HG02642 (cell line): ENCODE measurements around the gene GRIN2A.

Experiments
- ATAC-seq: cut with Tn5 transposase; IDR thresholded peaks from one replicate; pipeline ENCODE4 v1.9.1; 2021; ENCODE audit warnings: mild to moderate bottlenecking; ENCODE audit not compliant: unreplicated experiment, poor library complexity

GRIN2A gene

DNA sequence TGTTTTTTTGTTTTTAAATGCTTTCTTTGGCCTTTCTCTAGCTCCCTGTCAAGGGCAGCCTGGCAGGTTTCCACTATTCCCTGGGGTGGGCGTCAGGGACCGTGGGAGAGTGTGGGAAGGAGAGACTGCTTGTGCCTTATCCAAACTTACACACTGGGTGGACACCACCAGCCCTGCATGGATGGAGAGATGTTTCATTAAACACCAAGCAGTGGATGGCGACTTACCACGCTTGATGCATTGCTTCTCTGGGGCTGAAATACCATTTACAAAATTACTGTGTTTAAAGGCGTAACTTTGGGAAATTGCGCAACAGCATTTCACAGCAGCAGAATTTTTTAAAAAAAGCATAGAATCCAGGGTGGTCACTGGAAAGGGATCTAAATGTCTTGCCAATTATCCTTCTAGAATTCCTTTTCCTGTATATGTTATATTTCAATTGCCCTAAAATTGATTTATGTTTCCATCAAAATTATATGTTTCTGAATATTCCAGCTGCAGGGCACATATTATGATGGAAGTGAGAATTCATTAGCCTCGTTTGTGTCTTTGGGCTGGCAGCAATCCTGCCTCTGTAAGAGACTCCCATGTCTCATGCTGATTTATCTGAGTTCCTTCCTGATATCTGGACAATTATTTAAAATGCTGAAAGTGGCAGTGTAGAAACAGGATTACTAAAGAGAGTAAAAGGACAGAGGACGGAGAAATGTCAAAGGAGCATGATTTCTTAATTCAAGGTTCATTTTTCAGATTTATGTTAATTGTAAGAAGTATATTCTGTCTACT, 247.3 kb downstream of the GRIN2A start:
- no peak for ATAC-seq

DNA sequence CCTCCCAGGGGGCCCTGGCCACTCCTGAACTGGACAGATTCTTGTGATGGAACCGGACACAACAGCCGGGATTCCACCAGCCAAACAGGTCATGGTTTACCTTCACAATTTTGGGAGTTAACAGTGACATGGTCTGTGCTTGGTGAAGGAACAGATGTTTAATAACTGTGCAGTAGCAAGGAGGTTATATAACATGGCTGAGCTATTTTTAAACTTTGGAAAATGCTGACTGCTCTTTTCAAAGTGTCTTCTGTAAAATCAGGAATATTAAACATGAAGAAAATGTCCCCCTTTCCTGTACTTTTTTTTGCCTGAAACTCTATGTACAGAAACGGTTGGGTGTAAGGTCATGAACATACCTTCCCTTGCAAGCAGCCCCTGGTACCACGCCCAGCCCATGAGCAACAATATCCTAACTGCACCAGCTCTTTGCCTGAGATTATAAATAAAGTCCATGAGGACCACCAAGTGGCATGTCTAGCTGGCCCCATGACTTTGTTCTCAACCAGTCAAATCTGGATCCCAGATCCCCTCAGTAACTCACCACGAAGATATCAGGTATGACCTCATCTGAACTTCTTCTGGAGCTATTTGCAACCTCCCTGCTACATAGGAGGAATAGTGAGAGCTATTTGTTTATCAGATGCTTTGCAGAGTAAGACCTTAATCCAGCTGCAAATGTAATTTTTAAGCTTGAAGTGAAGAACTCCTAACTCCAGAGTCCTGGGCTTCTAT, 249.1 kb downstream of the GRIN2A start:
- ATAC-seq = no peak

DNA sequence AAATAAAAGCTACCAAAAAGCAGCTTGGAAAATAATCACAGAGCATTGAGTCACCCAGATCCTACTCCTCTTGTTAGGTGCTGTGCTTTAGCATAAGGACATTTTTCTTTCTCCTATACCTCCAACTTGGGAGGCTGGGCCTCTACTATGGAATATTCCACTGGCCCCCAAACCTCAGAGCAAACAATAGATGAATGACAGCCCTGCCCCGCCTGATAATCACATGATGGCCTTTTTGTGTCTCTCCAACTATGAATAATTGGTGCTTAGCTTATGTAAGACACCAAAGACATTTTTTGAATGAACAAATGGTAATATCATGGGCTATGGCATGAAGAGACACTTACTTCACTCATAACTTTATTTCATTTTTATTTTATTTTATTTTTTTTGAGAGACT, 250.2 kb downstream of the GRIN2A start:
- no peak for ATAC-seq

DNA sequence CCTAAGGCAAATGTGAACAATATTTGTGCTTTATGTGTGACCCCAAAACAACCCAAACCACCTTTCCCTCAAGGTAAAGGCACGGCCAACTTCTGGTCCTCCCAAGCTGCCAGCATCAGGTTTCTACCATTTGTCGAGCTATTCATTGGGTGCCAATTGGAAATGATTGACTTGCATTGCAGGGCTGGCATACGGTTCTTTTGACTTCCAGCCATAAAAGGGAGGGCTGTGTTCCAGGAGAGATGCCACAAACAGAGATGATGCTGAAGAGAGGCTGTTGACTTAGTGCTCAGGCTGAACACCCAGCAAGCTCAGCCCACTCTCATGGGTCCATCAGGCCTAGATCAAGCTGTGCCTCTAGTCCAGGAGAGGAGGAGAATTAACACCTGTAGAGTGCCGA, 252.4 kb downstream of the GRIN2A start:
- ATAC-seq = no peak

DNA sequence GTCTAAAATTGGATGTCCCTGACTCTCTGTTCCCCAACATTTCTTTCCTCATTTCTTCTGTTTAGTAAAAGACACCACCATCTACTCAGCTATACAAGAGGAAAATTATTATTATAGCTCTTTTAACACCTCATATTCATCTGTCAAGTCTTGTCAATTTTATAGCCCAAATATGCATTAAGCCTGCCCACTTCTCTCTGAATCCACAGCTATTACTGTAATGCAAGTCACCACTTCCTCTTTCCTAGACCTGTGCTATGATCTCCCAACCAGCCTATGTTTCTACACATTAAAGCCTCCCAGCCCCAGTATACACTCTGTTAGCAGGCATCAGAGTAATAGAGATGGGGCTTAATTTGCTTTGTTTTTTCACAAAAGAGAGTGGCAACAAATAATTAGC, 252.9 kb downstream of the GRIN2A start:
- no peak for ATAC-seq

DNA sequence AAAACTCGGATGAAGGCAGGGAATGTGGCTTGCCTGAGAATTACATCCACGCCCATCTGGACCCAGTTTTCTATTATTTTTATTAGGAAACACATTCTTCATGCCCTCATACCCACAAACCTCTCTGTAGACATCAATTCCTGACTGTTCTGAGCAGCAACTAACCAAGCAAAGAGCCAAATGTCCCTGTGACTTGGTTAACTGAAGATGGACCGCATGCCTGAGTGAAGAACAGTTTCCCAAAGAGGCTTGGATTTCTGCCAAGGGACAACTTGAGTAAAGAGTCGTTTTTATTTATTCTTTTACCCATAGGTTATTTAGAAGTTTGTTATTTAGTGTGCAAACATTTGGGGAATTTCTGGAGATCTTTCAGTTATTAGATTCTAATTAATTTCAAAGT, 259.8 kb downstream of the GRIN2A start:
- ATAC-seq = no peak

DNA sequence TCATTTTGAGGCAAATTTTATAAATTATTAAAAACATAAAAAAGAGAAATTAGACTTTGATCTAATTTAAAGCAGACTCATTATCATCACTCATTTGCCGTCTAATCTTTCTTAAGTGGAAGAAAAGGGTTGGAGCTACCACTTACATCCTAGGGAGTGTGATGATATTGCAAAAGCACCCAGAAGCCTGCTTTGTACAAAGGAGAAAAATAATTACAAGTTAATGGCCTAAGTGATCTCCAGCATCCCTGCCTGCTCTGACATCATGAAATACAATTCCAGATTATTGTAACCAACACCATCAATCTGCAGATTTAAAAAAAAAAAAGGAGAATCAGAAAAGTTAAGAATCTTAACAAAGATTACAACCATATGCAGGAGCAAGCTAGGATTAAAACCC, 260.2 kb downstream of the GRIN2A start:
- ATAC-seq = no peak

DNA sequence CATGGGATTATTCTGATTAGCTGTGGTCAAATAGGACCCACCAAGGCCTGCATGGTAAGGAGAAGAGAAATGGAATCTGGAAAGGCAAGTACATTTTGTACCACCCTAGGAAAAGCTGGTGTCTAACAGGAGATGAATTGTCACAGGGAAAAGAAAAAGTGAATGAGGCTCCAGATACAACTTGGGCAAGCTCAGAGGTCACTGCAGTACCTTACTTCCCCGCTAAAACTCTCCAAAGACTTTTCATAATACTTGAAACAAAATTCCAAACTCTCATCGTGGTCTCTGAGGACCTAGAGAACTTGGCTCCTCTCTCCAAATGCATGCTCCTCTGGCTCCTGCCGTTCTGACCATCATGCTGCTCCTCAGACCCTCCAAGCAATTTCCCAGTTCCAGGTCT, 262.8 kb downstream of the GRIN2A start:
- no peak for ATAC-seq

DNA sequence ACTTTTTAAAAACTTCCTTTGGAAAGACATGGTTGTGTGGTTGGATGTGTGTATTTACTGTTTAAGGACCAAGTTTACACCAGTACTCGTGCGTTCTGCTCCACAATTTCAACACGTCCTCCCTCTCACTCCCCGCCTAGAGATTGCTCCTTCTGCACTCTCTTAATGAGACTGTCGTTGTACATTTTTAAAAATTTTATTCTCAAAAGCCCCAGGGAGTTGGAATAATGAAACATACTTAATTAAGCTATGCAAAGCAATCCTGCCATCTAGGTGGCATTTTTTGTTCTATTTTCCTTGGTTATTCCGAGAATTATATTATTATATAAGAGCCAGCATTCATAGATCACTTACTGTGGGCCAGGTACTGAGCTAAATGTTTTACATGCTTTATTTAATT, 264.5 kb downstream of the GRIN2A start:
- no peak for ATAC-seq

DNA sequence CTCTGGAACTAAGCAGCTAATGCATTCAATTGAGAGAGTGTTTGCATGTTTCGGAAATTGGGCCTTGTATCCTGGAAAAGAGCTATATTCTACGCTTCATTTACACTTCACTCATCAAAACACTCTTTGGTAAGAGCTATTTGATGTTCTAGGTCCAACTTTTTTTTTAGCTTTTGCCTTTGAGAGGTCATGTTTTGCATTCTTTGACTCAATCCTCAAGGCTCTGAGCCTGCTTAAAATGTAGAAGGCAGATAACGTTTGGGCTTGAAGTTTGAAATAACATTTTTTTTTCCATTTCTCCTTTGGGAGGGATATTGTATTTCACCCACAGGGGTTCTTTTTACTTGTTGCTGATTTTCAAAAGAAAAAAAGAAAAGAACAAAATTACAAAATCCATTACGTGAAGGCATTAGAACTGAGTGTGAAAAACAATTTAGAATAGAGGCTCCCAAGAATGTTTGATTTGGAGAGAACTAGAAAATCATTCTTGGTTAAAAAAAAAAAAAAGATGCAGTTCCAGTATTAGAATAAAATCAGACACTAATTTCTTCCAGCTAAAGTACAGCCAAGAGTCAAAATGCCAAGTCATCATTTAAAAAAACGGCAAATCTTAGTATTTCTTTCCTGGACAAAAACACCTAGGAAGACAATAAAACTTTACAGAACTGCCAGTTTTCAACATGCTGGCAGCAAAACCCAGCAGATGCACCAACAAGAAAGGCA, 268.5 kb downstream of the GRIN2A start:
- no peak for ATAC-seq

DNA sequence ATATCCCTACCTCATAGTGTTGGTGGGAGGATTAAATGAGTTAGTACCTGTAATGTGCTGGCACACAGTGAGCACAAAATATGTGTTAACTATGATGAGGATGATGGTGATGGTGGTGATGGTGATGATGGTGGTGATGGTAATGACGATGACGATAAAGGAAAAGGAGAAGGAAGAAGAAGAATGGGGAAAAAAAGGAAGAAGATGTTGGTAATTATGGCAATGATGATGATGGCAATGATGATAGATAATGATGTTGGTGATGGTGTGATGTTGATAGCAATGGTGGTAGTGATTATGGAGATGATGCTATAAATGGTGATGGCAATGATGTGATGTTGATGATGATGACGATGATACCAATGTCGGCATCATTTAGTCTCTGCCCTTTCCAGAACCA, 270.2 kb downstream of the GRIN2A start:
- no peak for ATAC-seq

DNA sequence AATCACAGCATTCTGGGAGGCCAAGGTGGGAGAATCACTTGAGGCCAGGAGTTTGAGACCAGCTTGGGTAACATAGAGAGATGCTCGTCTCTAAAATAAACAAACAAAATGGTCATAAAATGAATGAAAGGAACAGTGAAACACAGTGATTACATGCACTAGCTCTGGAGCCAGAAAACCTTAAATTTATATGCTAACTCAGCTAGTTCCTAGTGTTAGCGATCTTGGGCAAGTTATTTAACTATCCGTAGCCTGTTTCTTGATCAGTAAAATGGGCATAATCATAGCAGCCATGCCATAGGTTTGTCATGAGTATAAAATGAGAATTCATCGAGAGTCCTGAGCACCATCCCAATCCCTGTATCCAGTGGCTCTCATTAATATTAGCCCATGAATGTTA, 271.0 kb downstream of the GRIN2A start:
- ATAC-seq = no peak

DNA sequence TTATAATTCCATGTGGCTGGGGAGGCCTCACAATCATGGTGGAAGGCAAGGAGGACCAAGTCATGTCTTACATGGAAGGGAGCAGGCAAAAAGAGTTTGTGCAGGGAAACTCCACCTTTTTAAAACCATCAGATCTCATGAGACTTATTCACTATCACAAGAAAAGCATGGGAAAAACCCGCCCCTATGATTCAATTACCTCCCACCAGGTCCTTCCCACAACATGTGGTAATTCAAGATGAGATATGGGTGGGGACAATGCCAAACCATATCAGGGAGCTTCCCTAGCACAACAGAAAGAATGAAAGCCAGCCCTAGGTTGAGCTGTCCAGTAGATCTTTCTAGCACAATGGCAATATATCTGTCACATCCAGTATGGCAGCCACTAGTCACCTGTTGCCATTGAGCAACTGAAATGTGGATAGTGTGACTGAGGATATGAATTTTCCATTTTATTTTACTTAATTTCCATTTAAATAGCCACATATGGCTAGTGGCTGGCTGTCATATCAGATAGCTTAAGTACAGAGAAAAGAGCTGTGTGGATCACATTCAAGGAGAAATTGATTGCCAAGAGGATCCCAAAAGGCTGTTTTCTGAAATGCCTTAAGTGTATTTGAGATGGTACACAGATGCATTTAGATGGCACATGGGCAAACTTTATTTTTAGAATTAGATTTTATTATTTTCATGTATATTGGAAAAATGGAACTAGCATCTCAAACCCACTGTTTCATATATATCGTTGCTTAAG, 273.0 kb downstream of the GRIN2A start:
- no peak for ATAC-seq

DNA sequence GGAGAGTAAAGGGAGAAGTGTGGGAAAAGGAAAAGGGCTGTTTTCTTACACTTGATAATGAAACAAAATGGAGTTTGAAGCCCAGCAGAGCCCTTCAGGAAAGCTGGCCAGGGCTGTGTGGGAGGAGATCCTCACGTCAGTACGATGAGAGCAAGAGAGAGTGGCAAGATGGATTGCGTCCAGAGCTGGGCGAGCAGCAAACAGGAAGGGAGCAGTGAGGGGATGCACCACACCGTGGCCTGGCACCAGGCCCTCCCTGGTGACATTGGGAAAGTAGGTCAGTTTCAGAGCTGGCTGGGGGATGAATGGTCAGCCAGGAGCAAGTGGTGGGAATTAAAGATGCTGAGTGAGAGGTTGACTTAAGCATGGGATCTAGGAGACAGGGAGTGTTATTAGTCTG, 273.6 kb downstream of the GRIN2A start:
- no peak for ATAC-seq

DNA sequence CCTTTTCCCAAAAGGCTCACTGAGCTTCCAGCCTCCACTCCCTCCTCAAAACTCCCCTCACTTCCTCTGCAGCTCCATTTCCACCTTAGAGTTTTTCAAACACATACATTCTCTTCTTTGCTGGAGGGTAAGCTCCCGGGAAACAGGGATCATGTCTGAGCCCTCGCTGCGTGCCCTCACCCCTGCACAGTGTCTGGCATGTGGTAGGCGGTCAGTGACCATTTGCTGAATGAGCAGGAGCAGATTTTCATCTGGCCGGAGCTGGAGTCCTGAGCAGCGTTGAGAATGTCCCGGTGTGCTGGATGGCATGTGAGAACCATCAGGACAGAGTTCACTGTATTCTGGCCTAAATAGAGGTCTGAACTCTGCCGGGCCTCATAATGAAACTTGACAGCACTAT, 274.5 kb downstream of the GRIN2A start:
- ATAC-seq = no peak

DNA sequence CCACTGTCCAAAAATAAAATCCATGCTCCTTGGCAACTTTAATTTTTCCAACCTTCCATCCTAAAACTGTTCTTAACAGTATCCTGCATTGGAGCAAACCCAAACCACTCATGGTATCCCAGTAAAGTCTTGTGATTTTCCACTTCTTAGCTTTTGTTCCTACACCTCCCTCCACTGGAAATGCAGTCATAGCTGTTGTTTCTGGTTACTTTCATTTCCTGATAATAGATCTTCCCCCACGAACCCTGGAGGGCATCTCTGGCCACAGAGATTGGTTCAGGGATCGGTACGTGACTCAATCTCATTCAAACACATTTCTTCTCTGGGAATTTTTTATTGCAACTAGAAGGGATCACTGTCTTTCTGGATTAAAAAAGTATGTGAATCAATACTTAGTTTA, 276.0 kb downstream of the GRIN2A start:
- ATAC-seq = no peak

DNA sequence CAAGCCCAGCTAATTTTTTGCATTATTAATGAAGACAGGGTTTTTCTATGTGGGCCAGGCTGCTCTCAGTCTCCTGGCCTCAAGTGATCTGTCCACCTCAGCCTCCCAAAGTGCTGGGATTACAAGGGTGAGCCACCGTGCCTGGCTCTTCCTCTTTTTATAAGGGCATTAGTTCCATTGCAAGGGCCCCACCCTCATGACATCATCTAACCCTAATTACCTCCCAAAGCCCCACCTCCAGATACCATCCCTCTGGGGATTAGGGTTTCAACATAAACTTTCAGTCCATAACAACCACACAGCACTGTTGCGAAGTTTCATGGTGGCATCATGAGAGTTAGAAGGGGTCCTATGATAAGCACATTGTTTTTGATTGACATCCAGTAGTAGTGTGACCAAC, 277.7 kb downstream of the GRIN2A start:
- ATAC-seq = no peak

DNA sequence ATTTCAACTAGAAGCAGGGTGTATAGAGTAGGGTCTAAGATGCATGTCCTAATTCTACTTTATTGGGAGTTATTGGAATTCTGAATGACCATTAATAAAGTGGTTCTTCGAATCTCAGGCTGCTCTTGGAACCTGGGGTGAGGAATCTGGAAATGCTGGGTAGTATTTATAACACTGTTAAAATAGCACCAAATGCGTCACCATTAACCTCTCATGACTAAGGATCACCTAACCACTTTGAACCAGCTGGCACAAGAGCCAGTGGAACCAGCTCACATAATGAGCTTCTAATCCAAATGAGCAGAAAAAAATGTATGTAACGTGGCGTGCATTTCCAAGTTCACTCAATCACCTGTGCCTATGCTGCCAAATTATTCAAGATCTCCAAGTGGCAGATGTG, 281.7 kb downstream of the GRIN2A start:
- ATAC-seq = no peak

DNA sequence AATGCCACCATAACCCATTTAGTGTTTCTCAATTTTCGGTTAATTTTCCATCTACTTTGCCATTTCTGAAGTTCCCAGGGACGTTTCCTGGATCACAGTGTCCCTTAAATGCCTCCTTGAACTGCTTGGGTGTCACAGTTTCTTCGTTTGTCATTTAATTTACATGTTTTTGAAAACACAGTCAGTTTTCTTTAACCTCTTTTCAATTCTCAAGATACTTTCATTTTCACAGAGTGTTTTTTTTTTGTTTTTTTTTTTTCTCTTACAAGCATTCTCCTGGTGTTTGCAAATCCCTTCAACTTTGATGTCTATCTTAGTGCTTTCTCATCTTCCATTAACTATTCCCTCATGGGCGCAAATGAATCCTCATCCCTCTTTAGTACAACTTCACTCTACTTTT, 283.7 kb downstream of the GRIN2A start:
- no peak for ATAC-seq

DNA sequence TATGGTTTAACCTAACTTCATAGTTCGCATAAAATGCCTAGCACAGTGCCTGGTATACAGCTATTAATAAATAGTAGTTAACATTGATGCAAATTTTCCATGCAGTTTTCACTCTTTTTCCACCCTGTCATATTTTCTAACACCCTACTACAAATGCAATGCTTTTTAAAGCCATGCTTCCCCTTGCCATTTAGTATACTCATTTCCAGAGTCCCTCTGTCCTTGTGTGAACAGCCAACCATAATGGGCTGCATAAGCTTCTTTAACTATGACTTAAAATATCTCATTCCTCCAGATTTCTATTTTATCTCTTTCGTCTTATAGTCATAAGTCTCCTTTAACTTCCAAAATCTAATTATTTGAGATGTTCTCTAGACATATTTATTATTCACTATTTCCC, 284.1 kb downstream of the GRIN2A start:
- no peak for ATAC-seq

DNA sequence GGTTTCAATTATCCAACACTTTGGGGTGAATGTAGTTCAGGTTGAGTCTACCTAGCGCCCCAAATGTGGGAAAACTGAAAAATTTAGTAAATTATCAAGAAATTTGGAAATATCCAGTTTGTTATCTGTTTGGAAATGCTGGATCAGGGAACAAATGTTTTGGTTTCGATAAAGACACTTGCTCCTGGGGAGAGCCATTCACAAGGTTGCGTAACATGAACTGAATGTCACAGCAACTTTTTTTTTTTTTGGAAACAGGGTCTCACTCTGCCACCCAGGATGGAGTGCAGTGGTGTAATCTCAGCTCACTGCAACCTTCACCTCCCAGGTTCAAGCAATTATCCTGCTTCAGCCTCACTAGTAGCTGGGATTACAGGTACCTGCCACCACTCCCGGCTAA, 286.4 kb downstream of the GRIN2A start:
- ATAC-seq = no peak
